Caco-2 (cell line): Measurements from ENCODE around the gene NTRK2. TPM values are rescaled to one million over a fixed set of nuclear protein-coding genes. Genes with fewer than 3 reads are reported as not detected.

Source experiments
- BruUV-seq: library from RNA; stranded (reverse); fragments of 400-500 nt; replicated peaks from 2 replicates; lab custom pipeline; 2021; lab: Mats Ljungman, UMichigan
- CTCF ChIA-PET: fragments of 300-600 bp; sonication (Branson Sonifier 250); formaldehyde crosslinking; loops from one replicate; lab custom pipeline; 2022; ENCODE audit warnings: antibody characterized with exemption; lab: Charles Lee
- POLR2A ChIA-PET: fragments of 300-600 bp; sonication (Branson Sonifier 250); formaldehyde crosslinking; loops from one replicate; lab custom pipeline; 2022; ENCODE audit warnings: antibody characterized with exemption; lab: Charles Lee
- DNase-seq, 2 experiments: peaks; one replicate each; pipeline versions ENCODE4 v3.0.0 to v3.0.0-alpha.2; 2020 to 2022
- H3K27me3 ChIP-seq: replicated peaks from 2 replicates; pipeline ENCODE4 v1.6.0; 2011; ENCODE audit warnings: low read length; ENCODE audit not compliant: control insufficient read depth, insufficient read depth
- H3K36me3 ChIP-seq: 2 replicates; pipeline ENCODE4 v1.5.1; 2011; ENCODE audit warnings: low read length; ENCODE audit not compliant: control insufficient read depth, insufficient read depth
- H3K4me1 ChIP-seq: fragments of 250-450 bp; sonication (Bioruptor Pico); 2 replicates; pipeline ENCODE4 v1.5.1; 2020; ENCODE audit warnings: mild to moderate bottlenecking
- H3K4me3 ChIP-seq: 2 replicates; pipeline ENCODE4 v1.5.1; 2011; ENCODE audit warnings: low read depth, mild to moderate bottlenecking, control low read depth, low read length
- H3K9me3 ChIP-seq: fragments of 250-450 bp; sonication (Bioruptor Pico); 2 replicates; pipeline ENCODE4 v1.5.1; 2020; ENCODE audit warnings: mild to moderate bottlenecking, moderate library complexity
- H3K27ac Mint-ChIP-seq: one replicate; pipeline ENCODE4 v1.8.0; 2022; ENCODE audit warnings: mixed read lengths; ENCODE audit not compliant: unreplicated experiment
- H3K27me3 Mint-ChIP-seq: one replicate; pipeline ENCODE4 v1.8.0; 2022; ENCODE audit warnings: mixed read lengths; ENCODE audit not compliant: insufficient read depth, unreplicated experiment
- H3K36me3 Mint-ChIP-seq: one replicate; pipeline ENCODE4 v1.8.0; 2022; ENCODE audit warnings: mild to moderate bottlenecking, mixed read lengths; ENCODE audit not compliant: insufficient read depth, unreplicated experiment
- H3K4me1 Mint-ChIP-seq: one replicate; pipeline ENCODE4 v1.8.0; 2022; ENCODE audit warnings: low read depth, mixed read lengths; ENCODE audit not compliant: unreplicated experiment
- H3K4me3 Mint-ChIP-seq: one replicate; pipeline ENCODE4 v1.8.0; 2022; ENCODE audit warnings: mild to moderate bottlenecking, moderate library complexity, mixed read lengths; ENCODE audit not compliant: unreplicated experiment
- H3K9me3 Mint-ChIP-seq: one replicate; pipeline ENCODE4 v1.8.0; 2022; ENCODE audit warnings: mixed read lengths; ENCODE audit not compliant: unreplicated experiment
- CTCF ChIP-seq, 2 experiments: fragments of 200-600 bp in 1 of 2; IDR thresholded peaks; 1 replicate in 1 of 2; 2 replicates in 1 of 2; pipeline versions ENCODE4 v1.5.1 to v1.8.0; 2011 to 2022; ENCODE audit warnings: antibody characterized with exemption in 1 of 2, control low read depth in 1 of 2, inconsistent platforms in 1 of 2, low read depth in 1 of 2, low read length in 1 of 2, mild to moderate bottlenecking in 1 of 2, moderate library complexity in 1 of 2; ENCODE audit not compliant: insufficient read depth in 1 of 2, severe bottlenecking in 1 of 2, unreplicated experiment in 1 of 2
- intact Hi-C: fragments of 100-400 bp; cut with micrococcal nuclease; formaldehyde crosslinking; loops from one replicate; pipeline ENCODE4 v1.10.0; 2022; ENCODE audit not compliant: unreplicated experiment
- total RNA-seq: library from RNA; stranded (reverse); gene quantifications from 2 replicates; pipeline ENCODE4 v1.2.3, GENCODE V29; 2022

The NTRK2 gene
- total RNA-seq, 1 experiment from 2014 or later = not detected

GRCh38 chr9:84937180-84937579, 267.7 kb downstream of the NTRK2 start:
- Histone ChIP-seq H3K36me3 (no peaks in the 10 kb centered on the region), H3K9me3 (no peaks in the 10 kb centered on the region), H3K4me3 (no peak overlapping the region), H3K27me3 (no peaks in the 10 kb centered on the region), H3K4me1 (no peaks in the 10 kb centered on the region)
- no peaks in the 10 kb centered on the region for H3K36me3 Mint-ChIP-seq
- H3K27ac Mint-ChIP-seq = no peak overlapping the region
- BruUV-seq = no TSS peak
- intact Hi-C loops = no loop called here
- no peak for DNase-seq
- H3K27me3 Mint-ChIP-seq = no peaks in the 10 kb centered on the region
- no peak overlapping the region for H3K4me3 Mint-ChIP-seq
- POLR2A ChIA-PET = no interaction called here
- no peaks in the 10 kb centered on the region for H3K4me1 Mint-ChIP-seq
- H3K9me3 Mint-ChIP-seq = no peaks in the 10 kb centered on the region
- no peak for TF ChIP-seq CTCF (IDR thresholded peaks at IDR 0.05; ENCODE audit: insufficient read depth in 1 of 2, low read depth in 1 of 2, low read length in 1 of 2, severe bottlenecking in 1 of 2, unreplicated experiment in 1 of 2)
- CTCF ChIA-PET = interaction anchor here (1.0 kb wide), 1 partner anchor 322 kb away, joined by 3 read pairs; no protein-coding TSS in a partner anchor

GRCh38 chr9:84937581-84937980, 268.1 kb downstream of the NTRK2 start:
- H3K27ac Mint-ChIP-seq = no peak overlapping the region
- no peak for TF ChIP-seq CTCF (IDR thresholded peaks at IDR 0.05; ENCODE audit: insufficient read depth in 1 of 2, low read depth in 1 of 2, low read length in 1 of 2, severe bottlenecking in 1 of 2, unreplicated experiment in 1 of 2)
- no peak for DNase-seq
- Histone ChIP-seq H3K27me3 (no peaks in the 10 kb centered on the region), H3K4me3 (no peak overlapping the region), H3K4me1 (no peaks in the 10 kb centered on the region), H3K9me3 (no peaks in the 10 kb centered on the region), H3K36me3 (no peaks in the 10 kb centered on the region)
- H3K4me3 Mint-ChIP-seq = no peak overlapping the region
- H3K27me3 Mint-ChIP-seq = no peaks in the 10 kb centered on the region
- no peaks in the 10 kb centered on the region for H3K9me3 Mint-ChIP-seq
- intact Hi-C loops = no loop called here
- H3K4me1 Mint-ChIP-seq = no peaks in the 10 kb centered on the region
- CTCF ChIA-PET = interaction anchor here (1.0 kb wide), 1 partner anchor 321 kb away, joined by 3 read pairs; no protein-coding TSS in a partner anchor
- BruUV-seq = no TSS peak
- no peaks in the 10 kb centered on the region for H3K36me3 Mint-ChIP-seq
- POLR2A ChIA-PET = no interaction called here

GRCh38 chr9:84939774-84940173, 270.2 kb downstream of the NTRK2 start:
- H3K27ac Mint-ChIP-seq = no peak overlapping the region
- no TSS peak for BruUV-seq
- H3K9me3 Mint-ChIP-seq = no peaks in the 10 kb centered on the region
- H3K27me3 ChIP-seq = no peaks in the 10 kb centered on the region
- H3K4me3 ChIP-seq = no peak overlapping the region
- H3K4me3 Mint-ChIP-seq = no peak overlapping the region
- POLR2A ChIA-PET = no interaction called here
- no peak for DNase-seq
- H3K36me3 Mint-ChIP-seq = no peaks in the 10 kb centered on the region
- intact Hi-C loops = no loop called here
- no peaks in the 10 kb centered on the region for H3K27me3 Mint-ChIP-seq
- CTCF ChIA-PET = no interaction called here
- no peaks in the 10 kb centered on the region for H3K36me3 ChIP-seq
- no peaks in the 10 kb centered on the region for H3K4me1 ChIP-seq
- no peaks in the 10 kb centered on the region for H3K9me3 ChIP-seq
- H3K4me1 Mint-ChIP-seq = no peaks in the 10 kb centered on the region
- TF ChIP-seq CTCF (IDR thresholded peaks at IDR 0.05; ENCODE audit: insufficient read depth in 1 of 2, low read depth in 1 of 2, low read length in 1 of 2, severe bottlenecking in 1 of 2, unreplicated experiment in 1 of 2) = no peak
